ENCODE measurements around the gene STX16. TPM values are rescaled to one million over a fixed set of nuclear protein-coding genes. Genes with fewer than 3 reads are reported as not detected.

The STX16 gene
- total RNA-seq, 2 donors from 2014 or later = 91.6 to 114 TPM

- no peaks in the 10 kb centered on the region for H3K9me3 ChIP-seq (ENCODE audit: control insufficient read depth, low read length)
- Mint-ChIP-seq H3K4me1 (no peaks in the 10 kb centered on the region), H3K4me3 (no peak overlapping the region), H3K9me3 (no peaks in the 10 kb centered on the region), H3K36me3 (ENCODE audit: low read depth) (peaks cover 8% of the 10 kb centered on the region), H3K27me3 (ENCODE audit: insufficient read depth) (no peaks in the 10 kb centered on the region), H3K27ac (no peak overlapping the region)
- no peak overlapping the region for H3K27ac ChIP-seq (ENCODE audit: low read depth, low read length)
- H3K27me3 ChIP-seq (ENCODE audit: control insufficient read depth, insufficient read depth, low read length, poor library complexity, severe bottlenecking) = no peaks in the 10 kb centered on the region
- H3K9ac ChIP-seq (ENCODE audit: extremely low read depth, low read length, poor library complexity, severe bottlenecking) = no peak overlapping the region
- TF ChIP-seq CTCF (conservative IDR thresholded peaks at IDR 0.05) = no peak
- 95 to 98% methylated on average over 10 to 24 of the region's 24 CpGs for WGBS, 2 experiments (ENCODE audit: insufficient coverage in 1 of 2, insufficient read length in 1 of 2)
- no peaks in the 10 kb centered on the region for H3K36me3 ChIP-seq (ENCODE audit: control insufficient read depth, insufficient read depth, low read length)
- DNase-seq = no peak
- no peak overlapping the region for H3K4me3 ChIP-seq (ENCODE audit: low read length)
- no peaks in the 10 kb centered on the region for H3K4me1 ChIP-seq (ENCODE audit: control insufficient read depth, insufficient read depth, low read length)
Measured at GRCh38 chr20:58713801-58714339, 62.8 kb downstream of the STX16 start.

GRCh38 chr20:58714340-58714922 is 63.3 kb downstream of the STX16 start:
- Mint-ChIP-seq H3K4me3 (no peak overlapping the region), H3K27ac (peak overlapping the region; percentile 26), H3K27me3 (ENCODE audit: insufficient read depth) (no peaks in the 10 kb centered on the region), H3K4me1 (no peaks in the 10 kb centered on the region), H3K36me3 (ENCODE audit: low read depth) (peaks cover 3% of the 10 kb centered on the region), H3K9me3 (no peaks in the 10 kb centered on the region)
- TF ChIP-seq CTCF (conservative IDR thresholded peaks at IDR 0.05) = no peak
- H3K4me3 ChIP-seq (ENCODE audit: low read length) = no peak overlapping the region
- H3K9me3 ChIP-seq (ENCODE audit: control insufficient read depth, low read length) = no peaks in the 10 kb centered on the region
- no peaks in the 10 kb centered on the region for H3K4me1 ChIP-seq (ENCODE audit: control insufficient read depth, insufficient read depth, low read length)
- peak; percentile 45 for DNase-seq
- no peaks in the 10 kb centered on the region for H3K36me3 ChIP-seq (ENCODE audit: control insufficient read depth, insufficient read depth, low read length)
- no peaks in the 10 kb centered on the region for H3K27me3 ChIP-seq (ENCODE audit: control insufficient read depth, insufficient read depth, low read length, poor library complexity, severe bottlenecking)
- no peak overlapping the region for H3K9ac ChIP-seq (ENCODE audit: extremely low read depth, low read length, poor library complexity, severe bottlenecking)
- WGBS, 2 experiments (ENCODE audit: insufficient coverage in 1 of 2, insufficient read length in 1 of 2) = 93 to 97% methylated on average over 11 to 16 of the region's 16 CpGs
- H3K27ac ChIP-seq (ENCODE audit: low read depth, low read length) = no peak overlapping the region

- peak overlapping the region; percentile 66 for H3K27ac Mint-ChIP-seq
- H3K27me3 Mint-ChIP-seq (ENCODE audit: insufficient read depth) = no peaks in the 10 kb centered on the region
- no peak overlapping the region for H3K4me3 Mint-ChIP-seq
- no peak for TF ChIP-seq CTCF (conservative IDR thresholded peaks at IDR 0.05)
- Histone ChIP-seq H3K36me3 (ENCODE audit: control insufficient read depth, insufficient read depth, low read length) (no peaks in the 10 kb centered on the region), H3K9ac (ENCODE audit: extremely low read depth, low read length, poor library complexity, severe bottlenecking) (no peak overlapping the region), H3K27me3 (ENCODE audit: control insufficient read depth, insufficient read depth, low read length, poor library complexity, severe bottlenecking) (no peaks in the 10 kb centered on the region), H3K4me3 (ENCODE audit: low read length) (no peak overlapping the region), H3K4me1 (ENCODE audit: control insufficient read depth, insufficient read depth, low read length) (no peaks in the 10 kb centered on the region), H3K27ac (ENCODE audit: low read depth, low read length) (no peak overlapping the region), H3K9me3 (ENCODE audit: control insufficient read depth, low read length) (no peaks in the 10 kb centered on the region)
- no peaks in the 10 kb centered on the region for H3K9me3 Mint-ChIP-seq
- H3K36me3 Mint-ChIP-seq (ENCODE audit: low read depth) = no peaks in the 10 kb centered on the region
- DNase-seq = peak; percentile 41
- 91 to 95% methylated on average over 7 to 14 of the region's 14 CpGs for WGBS, 2 experiments (ENCODE audit: insufficient coverage in 1 of 2, insufficient read length in 1 of 2)
- no peaks in the 10 kb centered on the region for H3K4me1 Mint-ChIP-seq
Measured at GRCh38 chr20:58714923-58715351, 63.9 kb downstream of the STX16 start.
